IMR-90 (cell line): ENCODE results near the gene UNC13A.

Experiments used
- BHLHE40 ChIP-seq: fragments of 150-350 bp; IDR thresholded peaks from 2 replicates; pipeline ENCODE4 v1.6.1; 2016; ENCODE audit warnings: mild to moderate bottlenecking, low read depth, low read length
- CHD1 ChIP-seq: IDR thresholded peaks from 2 replicates; pipeline ENCODE4 v1.6.1; 2012; ENCODE audit warnings: low read depth, low read length, improper control_type of control experiment
- FOS ChIP-seq: fragments of 150-350 bp; IDR thresholded peaks from 2 replicates; pipeline ENCODE4 v1.6.1; 2016; ENCODE audit warnings: low read depth, low read length
- MAFK ChIP-seq: IDR thresholded peaks from 2 replicates; pipeline ENCODE4 v1.6.1; 2012; ENCODE audit warnings: low read depth, low read length, improper control_type of control experiment
- MXI1 ChIP-seq: IDR thresholded peaks from 2 replicates; pipeline ENCODE4 v1.6.1; 2012; ENCODE audit warnings: low read depth, mild to moderate bottlenecking, low read length, moderate library complexity, borderline replicate concordance
- POLR2A ChIP-seq: IDR thresholded peaks from 2 replicates; pipeline ENCODE4 v1.6.1; 2012; ENCODE audit warnings: mild to moderate bottlenecking, low read depth, low read length
- RCOR1 ChIP-seq: IDR thresholded peaks from 2 replicates; pipeline ENCODE4 v1.6.1; 2012; ENCODE audit warnings: mild to moderate bottlenecking, low read length, improper control_type of control experiment; ENCODE audit not compliant: insufficient replicate concordance
- TF ChIP-seq, protein P1 (sequence below): conservative IDR thresholded peaks from 2 replicates; pipeline ENCODE4 v1.5.1; 2012; ENCODE audit warnings: mild to moderate bottlenecking, low read depth, low read length, improper control_type of control experiment
- TF ChIP-seq, protein P2 (sequence below): fragments of 150-350 bp; IDR thresholded peaks from 2 replicates; pipeline ENCODE4 v1.6.1; 2017; ENCODE audit warnings: mild to moderate bottlenecking, antibody characterized with exemption, low read length, low read depth
- TF ChIP-seq, protein P3 (sequence below): fragments of 150-350 bp; IDR thresholded peaks from 2 replicates; pipeline ENCODE4 v1.6.1; 2016; ENCODE audit warnings: low read depth, mild to moderate bottlenecking, low read length, moderate library complexity, borderline replicate concordance

DNA sequence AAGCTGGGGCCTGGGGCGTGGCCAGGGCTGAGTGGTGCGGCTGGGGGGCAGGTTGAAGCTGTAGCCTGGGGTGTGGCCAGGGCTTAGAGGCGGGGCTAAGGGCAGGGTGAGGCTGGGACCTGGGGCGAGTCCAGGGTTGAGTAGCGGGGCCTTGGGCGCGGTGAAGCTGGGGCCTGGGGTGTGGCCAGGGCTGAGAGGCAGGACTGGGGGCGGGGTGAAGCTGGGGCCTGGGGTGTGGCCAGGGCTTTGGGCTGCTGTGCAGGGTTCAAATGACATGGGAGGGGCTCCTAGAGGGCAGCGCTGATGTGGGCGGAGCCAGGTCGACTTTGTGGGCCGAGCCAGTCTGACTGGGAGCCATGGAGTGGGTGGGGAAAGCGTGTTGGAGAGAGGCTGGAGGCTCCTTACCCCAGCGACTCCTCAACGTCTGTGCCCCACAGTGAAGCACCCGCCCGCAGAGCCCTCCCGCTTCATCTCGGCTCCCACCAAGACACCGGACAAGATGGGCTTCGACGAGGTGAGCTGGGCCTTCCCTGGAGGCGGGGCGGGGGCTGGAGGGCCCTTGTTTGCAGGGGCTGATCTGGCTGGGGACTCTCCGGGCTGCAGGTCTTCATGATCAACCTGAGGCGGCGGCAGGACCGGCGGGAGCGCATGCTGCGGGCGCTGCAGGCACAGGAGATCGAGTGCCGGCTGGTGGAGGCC lies 111.2 kb downstream of the UNC13A start:
- TF ChIP-seq MXI1 (no peak), POLR2A (no peak), CHD1 (no peak), FOS (no peak), RCOR1 (no peak), MAFK (no peak), BHLHE40 (no peak)
- TF ChIP-seq, protein P1, sequence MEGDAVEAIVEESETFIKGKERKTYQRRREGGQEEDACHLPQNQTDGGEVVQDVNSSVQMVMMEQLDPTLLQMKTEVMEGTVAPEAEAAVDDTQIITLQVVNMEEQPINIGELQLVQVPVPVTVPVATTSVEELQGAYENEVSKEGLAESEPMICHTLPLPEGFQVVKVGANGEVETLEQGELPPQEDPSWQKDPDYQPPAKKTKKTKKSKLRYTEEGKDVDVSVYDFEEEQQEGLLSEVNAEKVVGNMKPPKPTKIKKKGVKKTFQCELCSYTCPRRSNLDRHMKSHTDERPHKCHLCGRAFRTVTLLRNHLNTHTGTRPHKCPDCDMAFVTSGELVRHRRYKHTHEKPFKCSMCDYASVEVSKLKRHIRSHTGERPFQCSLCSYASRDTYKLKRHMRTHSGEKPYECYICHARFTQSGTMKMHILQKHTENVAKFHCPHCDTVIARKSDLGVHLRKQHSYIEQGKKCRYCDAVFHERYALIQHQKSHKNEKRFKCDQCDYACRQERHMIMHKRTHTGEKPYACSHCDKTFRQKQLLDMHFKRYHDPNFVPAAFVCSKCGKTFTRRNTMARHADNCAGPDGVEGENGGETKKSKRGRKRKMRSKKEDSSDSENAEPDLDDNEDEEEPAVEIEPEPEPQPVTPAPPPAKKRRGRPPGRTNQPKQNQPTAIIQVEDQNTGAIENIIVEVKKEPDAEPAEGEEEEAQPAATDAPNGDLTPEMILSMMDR, result no peak
- TF ChIP-seq, protein P2, sequence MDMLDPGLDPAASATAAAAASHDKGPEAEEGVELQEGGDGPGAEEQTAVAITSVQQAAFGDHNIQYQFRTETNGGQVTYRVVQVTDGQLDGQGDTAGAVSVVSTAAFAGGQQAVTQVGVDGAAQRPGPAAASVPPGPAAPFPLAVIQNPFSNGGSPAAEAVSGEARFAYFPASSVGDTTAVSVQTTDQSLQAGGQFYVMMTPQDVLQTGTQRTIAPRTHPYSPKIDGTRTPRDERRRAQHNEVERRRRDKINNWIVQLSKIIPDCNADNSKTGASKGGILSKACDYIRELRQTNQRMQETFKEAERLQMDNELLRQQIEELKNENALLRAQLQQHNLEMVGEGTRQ, result no peak
- TF ChIP-seq, protein P3, sequence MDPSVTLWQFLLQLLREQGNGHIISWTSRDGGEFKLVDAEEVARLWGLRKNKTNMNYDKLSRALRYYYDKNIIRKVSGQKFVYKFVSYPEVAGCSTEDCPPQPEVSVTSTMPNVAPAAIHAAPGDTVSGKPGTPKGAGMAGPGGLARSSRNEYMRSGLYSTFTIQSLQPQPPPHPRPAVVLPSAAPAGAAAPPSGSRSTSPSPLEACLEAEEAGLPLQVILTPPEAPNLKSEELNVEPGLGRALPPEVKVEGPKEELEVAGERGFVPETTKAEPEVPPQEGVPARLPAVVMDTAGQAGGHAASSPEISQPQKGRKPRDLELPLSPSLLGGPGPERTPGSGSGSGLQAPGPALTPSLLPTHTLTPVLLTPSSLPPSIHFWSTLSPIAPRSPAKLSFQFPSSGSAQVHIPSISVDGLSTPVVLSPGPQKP, result no peak
